NB4 (cell line): Measurements from ENCODE around the gene SERGEF.

Experiments
- POLR2A ChIP-seq: IDR thresholded peaks from 2 replicates; pipeline ENCODE4 v1.6.1; 2011; ENCODE audit warnings: mild to moderate bottlenecking; ENCODE audit not compliant: insufficient read length; ENCODE audit errors: extremely low read depth
- TF ChIP-seq, protein P1 (sequence below): IDR thresholded peaks from one replicate; pipeline ENCODE4 v1.5.1; 2012; ENCODE audit warnings: low read depth, low read length
- TF ChIP-seq, protein P2 (sequence below): IDR thresholded peaks from 2 replicates; pipeline ENCODE4 v1.6.1; 2011; ENCODE audit warnings: low read depth, low read length

DNA sequence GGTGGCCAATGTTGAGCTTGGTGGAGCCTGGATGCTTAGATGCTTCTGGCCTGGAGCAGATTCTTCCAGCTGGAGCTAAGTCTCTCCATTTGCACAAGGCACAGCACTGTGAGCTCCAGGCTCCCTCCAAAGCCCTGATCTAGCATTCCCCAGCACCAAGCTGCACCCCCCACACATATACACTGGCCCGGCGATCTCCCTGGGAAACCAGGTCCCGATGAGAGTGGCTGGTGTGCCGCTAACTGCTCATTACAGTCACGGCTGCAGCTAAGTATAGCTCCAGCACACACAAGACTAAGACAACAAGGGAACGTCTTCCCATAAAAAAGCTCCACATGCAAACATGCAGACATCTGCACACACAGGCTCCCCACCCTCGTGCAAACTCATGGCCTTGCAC is 260.7 kb downstream of the SERGEF start:
- TF ChIP-seq POLR2A: no peak
- TF ChIP-seq, protein P1, sequence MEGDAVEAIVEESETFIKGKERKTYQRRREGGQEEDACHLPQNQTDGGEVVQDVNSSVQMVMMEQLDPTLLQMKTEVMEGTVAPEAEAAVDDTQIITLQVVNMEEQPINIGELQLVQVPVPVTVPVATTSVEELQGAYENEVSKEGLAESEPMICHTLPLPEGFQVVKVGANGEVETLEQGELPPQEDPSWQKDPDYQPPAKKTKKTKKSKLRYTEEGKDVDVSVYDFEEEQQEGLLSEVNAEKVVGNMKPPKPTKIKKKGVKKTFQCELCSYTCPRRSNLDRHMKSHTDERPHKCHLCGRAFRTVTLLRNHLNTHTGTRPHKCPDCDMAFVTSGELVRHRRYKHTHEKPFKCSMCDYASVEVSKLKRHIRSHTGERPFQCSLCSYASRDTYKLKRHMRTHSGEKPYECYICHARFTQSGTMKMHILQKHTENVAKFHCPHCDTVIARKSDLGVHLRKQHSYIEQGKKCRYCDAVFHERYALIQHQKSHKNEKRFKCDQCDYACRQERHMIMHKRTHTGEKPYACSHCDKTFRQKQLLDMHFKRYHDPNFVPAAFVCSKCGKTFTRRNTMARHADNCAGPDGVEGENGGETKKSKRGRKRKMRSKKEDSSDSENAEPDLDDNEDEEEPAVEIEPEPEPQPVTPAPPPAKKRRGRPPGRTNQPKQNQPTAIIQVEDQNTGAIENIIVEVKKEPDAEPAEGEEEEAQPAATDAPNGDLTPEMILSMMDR: no peak
- TF ChIP-seq, protein P2, sequence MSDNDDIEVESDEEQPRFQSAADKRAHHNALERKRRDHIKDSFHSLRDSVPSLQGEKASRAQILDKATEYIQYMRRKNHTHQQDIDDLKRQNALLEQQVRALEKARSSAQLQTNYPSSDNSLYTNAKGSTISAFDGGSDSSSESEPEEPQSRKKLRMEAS: no peak
